Right lobe of liver (tissue), 4 donors: ENCODE results near the gene CFAP221.

Experiments
- POLR2A ChIP-seq: fragments of 450-650 bp; IDR thresholded peaks from one replicate; pipeline ENCODE4 v1.6.1; 2017; ENCODE audit warnings: antibody characterized with exemption, mild to moderate bottlenecking
- TF ChIP-seq, protein P1 (sequence below), 4 donors: fragments of 200-600 bp in 3 of 4; fragments of 450-650 bp in 1 of 4; IDR thresholded peaks; one replicate each; pipeline versions ENCODE4 v1.5.1 to v1.8.0; 2016 to 2022; ENCODE audit warnings: antibody characterized with exemption in 4 of 4, mild to moderate bottlenecking in 2 of 4
- donor health status: DM: no; HTN: no; CAD: no.
- donor health status: DM: no; HTN: no; CAD: no.
- donor health status: DM: no; HTN: yes; CAD: no.

DNA sequence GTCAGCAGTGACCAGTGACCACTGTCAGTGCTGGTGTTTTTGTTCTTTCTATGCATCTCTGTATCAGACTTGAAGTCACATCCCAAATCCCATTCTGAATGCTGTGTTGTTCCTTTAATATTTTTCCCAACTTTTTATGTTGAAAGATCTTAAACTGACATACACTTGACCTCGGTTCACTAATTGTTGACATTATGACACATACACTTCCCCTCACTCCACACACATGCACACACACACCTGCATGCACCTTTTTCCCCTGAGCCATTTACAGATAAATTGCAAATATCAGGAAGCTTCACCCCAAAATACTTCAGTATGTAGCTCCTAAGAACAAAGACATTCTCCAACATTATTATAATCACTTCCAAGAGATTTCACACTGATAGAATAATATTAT lies 62.4 kb downstream of the CFAP221 start:
- no peak for TF ChIP-seq POLR2A
- TF ChIP-seq, protein P1, sequence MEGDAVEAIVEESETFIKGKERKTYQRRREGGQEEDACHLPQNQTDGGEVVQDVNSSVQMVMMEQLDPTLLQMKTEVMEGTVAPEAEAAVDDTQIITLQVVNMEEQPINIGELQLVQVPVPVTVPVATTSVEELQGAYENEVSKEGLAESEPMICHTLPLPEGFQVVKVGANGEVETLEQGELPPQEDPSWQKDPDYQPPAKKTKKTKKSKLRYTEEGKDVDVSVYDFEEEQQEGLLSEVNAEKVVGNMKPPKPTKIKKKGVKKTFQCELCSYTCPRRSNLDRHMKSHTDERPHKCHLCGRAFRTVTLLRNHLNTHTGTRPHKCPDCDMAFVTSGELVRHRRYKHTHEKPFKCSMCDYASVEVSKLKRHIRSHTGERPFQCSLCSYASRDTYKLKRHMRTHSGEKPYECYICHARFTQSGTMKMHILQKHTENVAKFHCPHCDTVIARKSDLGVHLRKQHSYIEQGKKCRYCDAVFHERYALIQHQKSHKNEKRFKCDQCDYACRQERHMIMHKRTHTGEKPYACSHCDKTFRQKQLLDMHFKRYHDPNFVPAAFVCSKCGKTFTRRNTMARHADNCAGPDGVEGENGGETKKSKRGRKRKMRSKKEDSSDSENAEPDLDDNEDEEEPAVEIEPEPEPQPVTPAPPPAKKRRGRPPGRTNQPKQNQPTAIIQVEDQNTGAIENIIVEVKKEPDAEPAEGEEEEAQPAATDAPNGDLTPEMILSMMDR (IDR thresholded peaks at IDR 0.05) = no peak
